HepG2 (cell line): ENCODE measurements around the gene ZC2HC1B. TPM values are rescaled to one million over a fixed set of nuclear protein-coding genes. Genes with fewer than 3 reads are reported as not detected.

Source experiments
- CC2D1A ChIP-seq: sonication (generic); formaldehyde crosslinking; IDR thresholded peaks from 2 replicates; pipeline ENCODE4 v1.8.1; 2023; ENCODE audit warnings: mild to moderate bottlenecking, missing genetic modification reagents
- HDAC6 ChIP-seq: fragments of 200-600 bp; sonication (generic); IDR thresholded peaks from 2 replicates; pipeline ENCODE4 v1.7.0; 2017; ENCODE audit warnings: mild to moderate bottlenecking, antibody characterized with exemption, low read length, low read depth
- HNF4A ChIP-seq: sonication (generic); formaldehyde crosslinking; IDR thresholded peaks from 2 replicates; pipeline ENCODE4 v1.4.0; 2020; ENCODE audit warnings: missing genetic modification reagents
- MATR3 ChIP-seq: sonication (generic); formaldehyde crosslinking; IDR thresholded peaks from 2 replicates; pipeline ENCODE4 v1.4.0; 2020; ENCODE audit warnings: missing genetic modification reagents
- NONO ChIP-seq, 2 experiments: fragments of 450-650 bp in 1 of 2; sonication (generic) in 1 of 2; formaldehyde crosslinking in 1 of 2; IDR thresholded peaks in 1 of 2; conservative IDR thresholded peaks in 1 of 2; 2 replicates each; pipeline versions ENCODE4 v1.6.1 to v1.8.0; 2017 to 2022; ENCODE audit warnings: mild to moderate bottlenecking in 1 of 2, missing genetic modification reagents in 1 of 2, moderate library complexity in 1 of 2
- PAF1 ChIP-seq: IDR thresholded peaks from 2 replicates; pipeline ENCODE4 v1.6.1; 2016; ENCODE audit warnings: missing genetic modification reagents, missing compliant biosample characterization
- PHF8 ChIP-seq: sonication (generic); formaldehyde crosslinking; IDR thresholded peaks from 2 replicates; pipeline ENCODE4 v1.5.0; 2020; ENCODE audit warnings: missing genetic modification reagents
- SMAD9 ChIP-seq: sonication (generic); formaldehyde crosslinking; IDR thresholded peaks from 2 replicates; pipeline ENCODE4 v1.5.1; 2020; ENCODE audit warnings: mild to moderate bottlenecking, missing genetic modification reagents
- TSC22D2 ChIP-seq: sonication (generic); formaldehyde crosslinking; IDR thresholded peaks from 2 replicates; pipeline ENCODE4 v1.5.1; 2020; ENCODE audit warnings: missing genetic modification reagents, mild to moderate bottlenecking, borderline replicate concordance
- ZBTB42 ChIP-seq: sonication (generic); formaldehyde crosslinking; IDR thresholded peaks from 2 replicates; pipeline ENCODE4 v1.5.0; 2020; ENCODE audit warnings: mild to moderate bottlenecking, missing genetic modification reagents
- ZNF101 ChIP-seq: sonication (generic); formaldehyde crosslinking; IDR thresholded peaks from 2 replicates; pipeline ENCODE4 v1.4.0; 2020; ENCODE audit warnings: mild to moderate bottlenecking, low read depth, missing genetic modification reagents, borderline replicate concordance
- ZNF235 ChIP-seq: sonication (generic); formaldehyde crosslinking; IDR thresholded peaks from 2 replicates; pipeline ENCODE4 v1.8.1; 2023; ENCODE audit warnings: mild to moderate bottlenecking, missing genetic modification reagents, borderline replicate concordance
- ZNF292 ChIP-seq: sonication (generic); formaldehyde crosslinking; IDR thresholded peaks from 2 replicates; pipeline ENCODE4 v1.8.1; 2022; ENCODE audit warnings: mild to moderate bottlenecking, low read depth, missing genetic modification reagents, borderline replicate concordance
- ZNF382 ChIP-seq: sonication (generic); formaldehyde crosslinking; IDR thresholded peaks from 2 replicates; pipeline ENCODE4 v1.5.0; 2020; ENCODE audit warnings: missing genetic modification reagents, mild to moderate bottlenecking, borderline replicate concordance
- ZNF549 ChIP-seq: sonication (generic); formaldehyde crosslinking; IDR thresholded peaks from 2 replicates; pipeline ENCODE4 v1.5.0; 2020; ENCODE audit warnings: missing genetic modification reagents
- ZNF589 ChIP-seq: sonication (generic); formaldehyde crosslinking; conservative IDR thresholded peaks from 2 replicates; pipeline ENCODE4 v1.8.0; 2022; ENCODE audit warnings: mild to moderate bottlenecking, moderate library complexity, missing genetic modification reagents
- ZNF672 ChIP-seq: sonication (generic); formaldehyde crosslinking; IDR thresholded peaks from 2 replicates; pipeline ENCODE4 v1.8.1; 2022; ENCODE audit warnings: missing genetic modification reagents
- polyA plus RNA-seq, 8 experiments: library from polyadenylated mRNA; depleted of rRNA in 3 of 8; stranded (reverse) in 7 of 8; unstranded in 1 of 8; fragments of >200 nt; fragmentation: Illumina TruSeq in 4 of 8; extraction: Trizol in 4 of 8; gene quantifications; 2 replicates each; pipeline versions ENCODE4 v1.2.1 to v1.2.3, GENCODE V29; 2011 to 2016; ENCODE audit warnings: low read depth in 4 of 8, missing spikeins in 1 of 8, mixed read lengths in 1 of 8; ENCODE audit not compliant: insufficient read depth in 1 of 8
- total RNA-seq, 5 experiments: library from RNA; depleted of rRNA; stranded (reverse); fragments of >200 nt; fragmentation: Illumina TruSeq; extraction: Trizol; gene quantifications; 2 replicates each; pipeline ENCODE4 v1.2.3, GENCODE V29; 2016; ENCODE audit warnings: low read depth in 1 of 5
- TF ChIP-seq, protein P1 (sequence below): IDR thresholded peaks from 2 replicates; pipeline ENCODE4 v1.6.1; 2018; ENCODE audit warnings: missing genetic modification reagents
- TF ChIP-seq, protein P2 (sequence below): sonication (generic); formaldehyde crosslinking; IDR thresholded peaks from 2 replicates; pipeline ENCODE4 v1.5.1; 2020; ENCODE audit warnings: missing genetic modification reagents, mild to moderate bottlenecking, borderline replicate concordance
- TF ChIP-seq, protein P3 (sequence below): sonication (generic); formaldehyde crosslinking; IDR thresholded peaks from 2 replicates; pipeline ENCODE4 v1.4.0; 2020; ENCODE audit warnings: missing genetic modification reagents
- TF ChIP-seq, protein P4 (sequence below): sonication (generic); formaldehyde crosslinking; IDR thresholded peaks from 2 replicates; pipeline ENCODE4 v1.5.0; 2020; ENCODE audit warnings: mild to moderate bottlenecking, missing genetic modification reagents

Gene ZC2HC1B
- total and polyA plus RNA-seq, 2 of the 13 experiments (the other 11 are each of a cell fraction or from before 2014, with no cell fraction given): not detected

DNA sequence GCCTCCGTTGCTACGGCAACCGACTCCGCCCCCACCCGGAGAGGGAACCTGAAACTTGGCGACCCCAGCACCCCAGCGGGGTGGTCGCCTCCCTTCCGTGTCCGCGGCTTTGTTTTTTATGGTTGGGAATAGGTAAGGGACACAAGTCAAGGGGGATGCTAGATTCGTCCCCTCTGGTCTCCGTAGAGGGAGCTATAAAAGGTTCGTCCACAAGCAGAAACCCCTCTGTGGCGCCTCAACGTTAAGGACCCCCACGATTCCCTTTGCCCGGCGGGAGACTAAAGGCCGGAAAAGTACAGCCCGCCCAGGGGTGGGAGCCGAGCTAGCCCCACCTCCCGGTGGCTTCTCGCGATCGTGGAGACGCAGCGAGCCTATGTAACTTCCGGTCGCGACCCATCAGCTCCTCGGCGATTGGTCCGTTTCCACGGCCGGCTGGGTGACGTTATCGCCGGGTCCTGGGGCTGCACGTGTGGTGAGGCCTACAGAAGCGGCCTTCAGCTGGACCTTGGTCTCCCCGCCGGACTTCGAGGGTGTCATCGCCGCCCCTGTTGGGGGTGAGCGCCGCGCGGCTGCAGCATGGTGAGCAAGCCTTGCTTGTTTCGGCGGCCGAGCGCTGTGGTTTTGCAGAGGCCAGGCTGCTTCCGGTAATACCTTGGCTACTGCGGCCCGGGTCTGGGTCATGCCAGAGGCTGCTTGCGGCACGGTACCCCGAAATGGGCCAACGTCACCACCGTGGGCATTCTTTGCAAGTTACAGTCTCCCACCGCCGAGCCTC lies 21.2 kb upstream of the ZC2HC1B start, which contains the start of gene LTV1 (continued):
- TF ChIP-seq ZNF589 (CRISPR knock-in tag): peak; percentile 83; the same call in 1 of the 2 replicates
- TF ChIP-seq HDAC6: no peak
- TF ChIP-seq HNF4A (CRISPR knock-in tag): peak; percentile 97
- TF ChIP-seq ZNF382: no peak
- peak; percentile 100 for TF ChIP-seq PHF8
- peak; percentile 95 for TF ChIP-seq ZBTB42 (CRISPR knock-in tag)
- TF ChIP-seq MATR3: no peak
- TF ChIP-seq, protein P1, sequence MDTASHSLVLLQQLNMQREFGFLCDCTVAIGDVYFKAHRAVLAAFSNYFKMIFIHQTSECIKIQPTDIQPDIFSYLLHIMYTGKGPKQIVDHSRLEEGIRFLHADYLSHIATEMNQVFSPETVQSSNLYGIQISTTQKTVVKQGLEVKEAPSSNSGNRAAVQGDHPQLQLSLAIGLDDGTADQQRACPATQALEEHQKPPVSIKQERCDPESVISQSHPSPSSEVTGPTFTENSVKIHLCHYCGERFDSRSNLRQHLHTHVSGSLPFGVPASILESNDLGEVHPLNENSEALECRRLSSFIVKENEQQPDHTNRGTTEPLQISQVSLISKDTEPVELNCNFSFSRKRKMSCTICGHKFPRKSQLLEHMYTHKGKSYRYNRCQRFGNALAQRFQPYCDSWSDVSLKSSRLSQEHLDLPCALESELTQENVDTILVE: peak; percentile 97
- TF ChIP-seq PAF1 (CRISPR knock-in tag): no peak
- TF ChIP-seq, protein P2, sequence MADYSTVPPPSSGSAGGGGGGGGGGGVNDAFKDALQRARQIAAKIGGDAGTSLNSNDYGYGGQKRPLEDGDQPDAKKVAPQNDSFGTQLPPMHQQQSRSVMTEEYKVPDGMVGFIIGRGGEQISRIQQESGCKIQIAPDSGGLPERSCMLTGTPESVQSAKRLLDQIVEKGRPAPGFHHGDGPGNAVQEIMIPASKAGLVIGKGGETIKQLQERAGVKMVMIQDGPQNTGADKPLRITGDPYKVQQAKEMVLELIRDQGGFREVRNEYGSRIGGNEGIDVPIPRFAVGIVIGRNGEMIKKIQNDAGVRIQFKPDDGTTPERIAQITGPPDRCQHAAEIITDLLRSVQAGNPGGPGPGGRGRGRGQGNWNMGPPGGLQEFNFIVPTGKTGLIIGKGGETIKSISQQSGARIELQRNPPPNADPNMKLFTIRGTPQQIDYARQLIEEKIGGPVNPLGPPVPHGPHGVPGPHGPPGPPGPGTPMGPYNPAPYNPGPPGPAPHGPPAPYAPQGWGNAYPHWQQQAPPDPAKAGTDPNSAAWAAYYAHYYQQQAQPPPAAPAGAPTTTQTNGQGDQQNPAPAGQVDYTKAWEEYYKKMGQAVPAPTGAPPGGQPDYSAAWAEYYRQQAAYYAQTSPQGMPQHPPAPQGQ: 0 out of 2 replicates have a peak, but pooled peaks have one; percentile 6
- no peak for TF ChIP-seq CC2D1A (CRISPR knock-in tag)
- peak; percentile 97 for TF ChIP-seq ZNF292 (CRISPR knock-in tag)
- TF ChIP-seq SMAD9 (CRISPR knock-in tag): peak; percentile 66
- peak; percentile 99 for TF ChIP-seq ZNF235 (CRISPR knock-in tag)
- TF ChIP-seq NONO (IDR thresholded peaks at IDR 0.05): no peak
- peak; percentile 99 for TF ChIP-seq NONO (CRISPR knock-in tag; conservative IDR thresholded peaks at IDR 0.05)
- TF ChIP-seq, protein P3, sequence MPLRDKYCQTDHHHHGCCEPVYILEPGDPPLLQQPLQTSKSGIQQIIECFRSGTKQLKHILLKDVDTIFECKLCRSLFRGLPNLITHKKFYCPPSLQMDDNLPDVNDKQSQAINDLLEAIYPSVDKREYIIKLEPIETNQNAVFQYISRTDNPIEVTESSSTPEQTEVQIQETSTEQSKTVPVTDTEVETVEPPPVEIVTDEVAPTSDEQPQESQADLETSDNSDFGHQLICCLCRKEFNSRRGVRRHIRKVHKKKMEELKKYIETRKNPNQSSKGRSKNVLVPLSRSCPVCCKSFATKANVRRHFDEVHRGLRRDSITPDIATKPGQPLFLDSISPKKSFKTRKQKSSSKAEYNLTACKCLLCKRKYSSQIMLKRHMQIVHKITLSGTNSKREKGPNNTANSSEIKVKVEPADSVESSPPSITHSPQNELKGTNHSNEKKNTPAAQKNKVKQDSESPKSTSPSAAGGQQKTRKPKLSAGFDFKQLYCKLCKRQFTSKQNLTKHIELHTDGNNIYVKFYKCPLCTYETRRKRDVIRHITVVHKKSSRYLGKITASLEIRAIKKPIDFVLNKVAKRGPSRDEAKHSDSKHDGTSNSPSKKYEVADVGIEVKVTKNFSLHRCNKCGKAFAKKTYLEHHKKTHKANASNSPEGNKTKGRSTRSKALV (CRISPR knock-in tag): peak; percentile 95
- no peak for TF ChIP-seq ZNF672 (CRISPR knock-in tag)
- TF ChIP-seq ZNF101 (CRISPR knock-in tag): peak; percentile 97
- TF ChIP-seq, protein P4, sequence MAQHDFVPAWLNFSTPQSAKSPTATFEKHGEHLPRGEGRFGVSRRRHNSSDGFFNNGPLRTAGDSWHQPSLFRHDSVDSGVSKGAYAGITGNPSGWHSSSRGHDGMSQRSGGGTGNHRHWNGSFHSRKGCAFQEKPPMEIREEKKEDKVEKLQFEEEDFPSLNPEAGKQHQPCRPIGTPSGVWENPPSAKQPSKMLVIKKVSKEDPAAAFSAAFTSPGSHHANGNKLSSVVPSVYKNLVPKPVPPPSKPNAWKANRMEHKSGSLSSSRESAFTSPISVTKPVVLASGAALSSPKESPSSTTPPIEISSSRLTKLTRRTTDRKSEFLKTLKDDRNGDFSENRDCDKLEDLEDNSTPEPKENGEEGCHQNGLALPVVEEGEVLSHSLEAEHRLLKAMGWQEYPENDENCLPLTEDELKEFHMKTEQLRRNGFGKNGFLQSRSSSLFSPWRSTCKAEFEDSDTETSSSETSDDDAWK: no peak
- TF ChIP-seq ZNF549: 0 out of 2 replicates have a peak, but pooled peaks have one; percentile 80
- peak; percentile 97 for TF ChIP-seq TSC22D2 (CRISPR knock-in tag)
